ENCODE measurements around the gene TSPAN31. TPM values are rescaled to one million over a fixed set of nuclear protein-coding genes. Genes with fewer than 3 reads are reported as not detected.

Gene TSPAN31
- total RNA-seq, 1 donor from 2014 or later = 61.3 TPM

- H3K4me3 Mint-ChIP-seq = peak overlapping the region; percentile 50
- H3K27me3 ChIP-seq = peaks cover 62% of the 10 kb centered on the region
- no peaks in the 10 kb centered on the region for H3K36me3 ChIP-seq
- H3K36me3 Mint-ChIP-seq = peaks cover 15% of the 10 kb centered on the region
- H3K27me3 Mint-ChIP-seq (ENCODE audit: insufficient read depth, low read depth) = peaks cover 52% of the 10 kb centered on the region
- peak overlapping the region; percentile 79 for H3K4me2 ChIP-seq
- no peaks in the 10 kb centered on the region for H3K9me3 ChIP-seq (ENCODE audit: low read depth)
- peaks cover 14% of the 10 kb centered on the region for H3K4me1 Mint-ChIP-seq
- peak overlapping the region; percentile 44 for H3K4me3 ChIP-seq
- peaks cover 53% of the 10 kb centered on the region for H4K20me1 ChIP-seq (ENCODE audit: low read depth)
- no peak overlapping the region for H3K27ac ChIP-seq
- H3F3A ChIP-seq (ENCODE audit: low read depth) = peaks cover 31% of the 10 kb centered on the region
- peaks cover 24% of the 10 kb centered on the region for H3K4me1 ChIP-seq
- H3K9ac ChIP-seq = no peak overlapping the region
- H3K79me2 ChIP-seq (ENCODE audit: low read depth) = no peaks in the 10 kb centered on the region
- DNase-seq (ENCODE audit: low spot score) = peak; percentile 73
- peaks cover 2% of the 10 kb centered on the region for H3K9me3 Mint-ChIP-seq
- H3K27ac Mint-ChIP-seq = no peak overlapping the region
- peak overlapping the region; percentile 88 for H2AFZ ChIP-seq (replicated peaks)
- TF ChIP-seq EZH2 (IDR thresholded peaks at IDR 0.05) (peak; percentile 99), EZH2phosphoT487 (IDR thresholded peaks at IDR 0.05) (peak; percentile 99), CTCF (IDR thresholded peaks at IDR 0.05) (peak; percentile 51)
Observed at GRCh38 chr12:57765003-57765697, 20.3 kb downstream of the TSPAN31 start.

GRCh38 chr12:57765698-57766463 lies 21.0 kb downstream of the TSPAN31 start:
- H3K4me2 ChIP-seq = peak overlapping the region; percentile 79
- peaks cover 24% of the 10 kb centered on the region for H3K4me1 ChIP-seq
- H2AFZ ChIP-seq (replicated peaks) = no peak overlapping the region
- H3K36me3 Mint-ChIP-seq = peaks cover 18% of the 10 kb centered on the region
- H3K9me3 Mint-ChIP-seq = peaks cover 2% of the 10 kb centered on the region
- peaks cover 46% of the 10 kb centered on the region for H4K20me1 ChIP-seq (ENCODE audit: low read depth)
- peak; percentile 95 for TF ChIP-seq EZH2 (IDR thresholded peaks at IDR 0.05)
- TF ChIP-seq EZH2phosphoT487 (IDR thresholded peaks at IDR 0.05) = peak; percentile 85
- no peak for TF ChIP-seq CTCF (IDR thresholded peaks at IDR 0.05)
- H3K9me3 ChIP-seq (ENCODE audit: low read depth) = no peaks in the 10 kb centered on the region
- H3K4me3 Mint-ChIP-seq = peak overlapping the region; percentile 76
- no peak overlapping the region for H3K27ac Mint-ChIP-seq
- H3K9ac ChIP-seq = no peak overlapping the region
- no peaks in the 10 kb centered on the region for H3K36me3 ChIP-seq
- H3K27ac ChIP-seq = no peak overlapping the region
- H3F3A ChIP-seq (ENCODE audit: low read depth) = peaks cover 31% of the 10 kb centered on the region
- peaks cover 52% of the 10 kb centered on the region for H3K27me3 Mint-ChIP-seq (ENCODE audit: insufficient read depth, low read depth)
- no peak for DNase-seq (ENCODE audit: low spot score)
- H3K4me1 Mint-ChIP-seq = peaks cover 19% of the 10 kb centered on the region
- H3K27me3 ChIP-seq = peaks cover 62% of the 10 kb centered on the region
- peaks cover 2% of the 10 kb centered on the region for H3K79me2 ChIP-seq (ENCODE audit: low read depth)
- H3K4me3 ChIP-seq = peak overlapping the region; percentile 44

GRCh38 chr12:57766464-57767304 lies 21.8 kb downstream of the TSPAN31 start, which contains the start of gene CYP27B1:
TSS of gene CYP27B1 (minus strand) at chr12:57767078. CDS start at chr12:57767041, 37 bp downstream.
- peak within 1 kb of the TSS; percentile 44 for H3K4me3 ChIP-seq
- H3F3A ChIP-seq (ENCODE audit: low read depth) = peaks cover 31% of the 10 kb centered on the region
- H2AFZ ChIP-seq (replicated peaks) = no peak within 1 kb of the TSS
- H3K27ac ChIP-seq = no peak within 1 kb of the TSS
- no peaks in the 10 kb centered on the region for H3K36me3 ChIP-seq
- H3K9ac ChIP-seq = no peak within 1 kb of the TSS
- Mint-ChIP-seq H3K27ac (no peak within 1 kb of the TSS), H3K27me3 (ENCODE audit: insufficient read depth, low read depth) (peaks cover 52% of the 10 kb centered on the region), H3K9me3 (peaks cover 4% of the 10 kb centered on the region), H3K4me1 (peaks cover 26% of the 10 kb centered on the region), H3K4me3 (peak within 1 kb of the TSS; percentile 76), H3K36me3 (peaks cover 18% of the 10 kb centered on the region)
- H3K4me2 ChIP-seq = peak within 1 kb of the TSS; percentile 79
- TF ChIP-seq EZH2phosphoT487 (IDR thresholded peaks at IDR 0.05) (no peak), CTCF (IDR thresholded peaks at IDR 0.05) (no peak)
- DNase-seq (ENCODE audit: low spot score) = peak; percentile 79
- peaks cover 24% of the 10 kb centered on the region for H3K4me1 ChIP-seq
- H3K27me3 ChIP-seq = peaks cover 62% of the 10 kb centered on the region
- H3K9me3 ChIP-seq (ENCODE audit: low read depth) = no peaks in the 10 kb centered on the region
- H4K20me1 ChIP-seq (ENCODE audit: low read depth) = peaks cover 38% of the 10 kb centered on the region
- peaks cover 8% of the 10 kb centered on the region for H3K79me2 ChIP-seq (ENCODE audit: low read depth)

Data from neural progenitor cell (in vitro differentiated cells).